ENCODE measurements around the gene CHMP4A.
"Not testable (repeated sequence)": the region's sequence is repeated elsewhere in the genome, so short reads cannot be mapped to it uniquely, and the experiment has no call there.

Gene CHMP4A

GRCh38 chr14:24246765-24247212, 33.5 kb upstream of the CHMP4A start:
- no peak for DNase-seq (ENCODE audit: low read depth)

GRCh38 chr14:24245350-24245749, 32.1 kb upstream of the CHMP4A start:
- not testable (repeated sequence) for DNase-seq (ENCODE audit: low read depth)

GRCh38 chr14:24243336-24243836, 30.1 kb upstream of the CHMP4A start:
- no peak for DNase-seq (ENCODE audit: low read depth)

- peak; percentile 83 for DNase-seq (ENCODE audit: low read depth)
Observed at GRCh38 chr14:24241829-24242443, 28.6 kb upstream of the CHMP4A start.

- no peak for DNase-seq (ENCODE audit: low read depth)
Observed at GRCh38 chr14:24240110-24240918, 27.0 kb upstream of the CHMP4A start.

- DNase-seq (ENCODE audit: low read depth): no peak
Observed at GRCh38 chr14:24238527-24239037, 25.3 kb upstream of the CHMP4A start.

GRCh38 chr14:24238123-24238522, 24.8 kb upstream of the CHMP4A start:
- DNase-seq (ENCODE audit: low read depth): no peak

GRCh38 chr14:24237463-24237955, 24.2 kb upstream of the CHMP4A start:
- DNase-seq (ENCODE audit: low read depth): no peak

- DNase-seq (ENCODE audit: low read depth): no peak
Observed at GRCh38 chr14:24236689-24237462, 23.6 kb upstream of the CHMP4A start.

GRCh38 chr14:24235804-24236688, 22.8 kb upstream of the CHMP4A start:
- DNase-seq (ENCODE audit: low read depth): no peak

- DNase-seq (ENCODE audit: low read depth): no peak
Observed at GRCh38 chr14:24234095-24235005, 21.1 kb upstream of the CHMP4A start.

GRCh38 chr14:24233538-24233866, 20.2 kb upstream of the CHMP4A start:
- no peak for DNase-seq (ENCODE audit: low read depth)

GRCh38 chr14:24232645-24233537, 19.6 kb upstream of the CHMP4A start, which contains the start of gene GMPR2:
TSS of gene GMPR2 (plus strand) at chr14:24232929. CDS start at chr14:24233254, 325 bp downstream.
- no peak for DNase-seq (ENCODE audit: low read depth)

- DNase-seq (ENCODE audit: low read depth): peak; percentile 95
Observed at GRCh38 chr14:24232121-24232644, 18.9 kb upstream of the CHMP4A start, which contains the start of gene NEDD8. TSS of gene NEDD8 (minus strand) at chr14:24232367. CDS start at chr14:24232267, 100 bp downstream.

- no peak for DNase-seq (ENCODE audit: low read depth)
Observed at GRCh38 chr14:24231263-24232120, 18.2 kb upstream of the CHMP4A start.

GRCh38 chr14:24228902-24229301, 15.6 kb upstream of the CHMP4A start:
- no peak for DNase-seq (ENCODE audit: low read depth)

- DNase-seq (ENCODE audit: low read depth): no peak
Observed at GRCh38 chr14:24226473-24226872, 13.2 kb upstream of the CHMP4A start.
